NB4 (cell line): ENCODE measurements around the gene METTL6.

Experiments
- TF ChIP-seq, protein P1 (sequence below): IDR thresholded peaks from one replicate; pipeline ENCODE4 v1.5.1; 2012; ENCODE audit warnings: low read depth, low read length
- TF ChIP-seq, protein P2 (sequence below): IDR thresholded peaks from 2 replicates; pipeline ENCODE4 v1.6.1; 2011; ENCODE audit warnings: low read depth, low read length

DNA sequence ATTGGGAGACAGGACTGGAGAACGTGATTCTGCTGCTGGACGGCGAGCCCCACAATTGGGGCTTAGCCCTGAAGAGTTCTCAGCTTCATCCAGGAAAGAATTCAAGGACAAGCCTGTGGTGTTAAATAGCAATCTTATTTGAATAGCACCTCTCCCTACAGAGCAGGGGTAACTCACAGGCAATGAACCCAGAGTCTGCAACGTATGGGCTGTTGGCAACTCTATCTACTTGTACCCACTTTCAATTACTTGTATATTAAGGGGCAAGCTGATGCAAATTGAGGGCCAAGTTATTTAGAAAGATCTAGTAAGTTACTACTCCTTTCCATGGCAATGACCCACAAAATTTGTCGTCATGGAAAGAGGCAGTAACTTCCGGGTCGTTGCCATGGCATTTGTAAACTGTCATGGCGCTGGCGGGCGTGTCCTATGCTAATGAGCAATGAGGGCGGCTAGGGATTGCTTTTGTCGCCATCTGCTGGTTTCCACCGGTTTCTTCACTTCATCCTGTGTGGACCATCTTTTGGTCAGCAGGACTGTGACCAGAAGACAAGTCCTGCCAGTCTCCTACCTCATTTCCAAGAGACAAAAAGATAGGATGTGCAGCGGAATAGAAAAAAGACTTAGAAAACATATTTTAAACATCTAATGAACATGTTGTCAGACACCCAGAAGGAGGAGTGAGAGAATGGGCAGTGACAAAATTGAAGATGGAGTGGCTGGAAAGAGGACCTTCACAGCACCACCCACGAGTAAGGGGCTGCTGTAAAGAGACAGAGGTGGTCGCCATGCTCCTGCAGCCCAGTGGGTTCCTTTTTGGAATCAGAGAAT is 49.2 kb downstream of the METTL6 start:
- TF ChIP-seq, protein P1, sequence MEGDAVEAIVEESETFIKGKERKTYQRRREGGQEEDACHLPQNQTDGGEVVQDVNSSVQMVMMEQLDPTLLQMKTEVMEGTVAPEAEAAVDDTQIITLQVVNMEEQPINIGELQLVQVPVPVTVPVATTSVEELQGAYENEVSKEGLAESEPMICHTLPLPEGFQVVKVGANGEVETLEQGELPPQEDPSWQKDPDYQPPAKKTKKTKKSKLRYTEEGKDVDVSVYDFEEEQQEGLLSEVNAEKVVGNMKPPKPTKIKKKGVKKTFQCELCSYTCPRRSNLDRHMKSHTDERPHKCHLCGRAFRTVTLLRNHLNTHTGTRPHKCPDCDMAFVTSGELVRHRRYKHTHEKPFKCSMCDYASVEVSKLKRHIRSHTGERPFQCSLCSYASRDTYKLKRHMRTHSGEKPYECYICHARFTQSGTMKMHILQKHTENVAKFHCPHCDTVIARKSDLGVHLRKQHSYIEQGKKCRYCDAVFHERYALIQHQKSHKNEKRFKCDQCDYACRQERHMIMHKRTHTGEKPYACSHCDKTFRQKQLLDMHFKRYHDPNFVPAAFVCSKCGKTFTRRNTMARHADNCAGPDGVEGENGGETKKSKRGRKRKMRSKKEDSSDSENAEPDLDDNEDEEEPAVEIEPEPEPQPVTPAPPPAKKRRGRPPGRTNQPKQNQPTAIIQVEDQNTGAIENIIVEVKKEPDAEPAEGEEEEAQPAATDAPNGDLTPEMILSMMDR = peak; percentile 82
- TF ChIP-seq, protein P2, sequence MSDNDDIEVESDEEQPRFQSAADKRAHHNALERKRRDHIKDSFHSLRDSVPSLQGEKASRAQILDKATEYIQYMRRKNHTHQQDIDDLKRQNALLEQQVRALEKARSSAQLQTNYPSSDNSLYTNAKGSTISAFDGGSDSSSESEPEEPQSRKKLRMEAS = peak; percentile 60
